ENCODE data around the gene NELL2.
"Not testable (repeated sequence)": the region's sequence is repeated elsewhere in the genome, so short reads cannot be mapped to it uniquely, and the experiment has no call there.

Gene NELL2

DNA sequence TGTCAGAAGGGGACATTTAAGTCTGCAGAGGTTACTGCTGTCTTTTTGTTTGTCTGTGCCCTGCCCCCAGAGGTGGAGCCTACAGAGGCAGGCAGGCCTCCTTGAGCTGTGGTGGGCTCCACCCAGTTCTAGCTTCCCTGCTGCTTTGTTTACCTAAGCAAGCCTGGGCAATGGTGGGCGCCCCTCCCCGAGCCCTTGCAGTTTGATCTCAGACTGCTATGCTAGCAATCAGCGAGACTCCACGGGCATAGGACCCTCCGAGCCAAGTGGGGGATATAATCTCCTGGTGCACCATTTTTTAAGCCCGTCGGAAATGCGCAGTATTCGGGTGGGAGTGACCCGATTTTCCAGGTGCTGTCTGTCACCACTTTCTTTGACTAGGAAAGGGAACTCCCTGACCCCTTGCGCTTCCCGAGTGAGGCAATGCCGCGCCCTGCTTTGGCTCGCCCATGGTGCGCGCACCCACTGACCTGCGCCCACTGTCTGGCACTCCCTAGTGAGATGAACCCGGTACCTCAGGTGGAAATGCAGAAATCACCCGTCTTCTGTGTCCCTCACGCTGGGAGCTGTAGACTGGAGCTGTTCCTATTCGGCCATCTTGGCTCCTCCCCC, 189.2 kb downstream of the NELL2 start:
- DNase-seq: not testable (repeated sequence)

DNA sequence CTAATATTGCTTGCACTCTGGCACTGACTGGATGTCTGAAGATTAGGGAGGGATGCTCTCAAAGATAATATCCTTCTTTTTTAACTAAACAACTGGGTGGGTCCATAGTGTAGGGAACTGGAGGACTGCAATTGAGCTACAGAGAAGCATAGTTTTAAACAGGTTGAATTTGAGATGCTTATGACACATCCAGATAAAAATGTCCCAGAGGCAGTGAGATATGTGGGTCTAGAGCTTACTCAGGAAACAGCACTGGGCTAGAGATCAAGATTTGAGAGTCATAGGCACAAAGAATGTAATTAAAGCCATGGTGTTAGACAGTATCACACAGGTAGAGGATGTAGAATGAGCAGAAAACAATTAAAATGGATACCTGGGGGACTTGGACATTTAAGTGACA, 198.4 kb downstream of the NELL2 start:
- no peak for DNase-seq

GRCh38 chr12:44674875-44675274, 201.2 kb downstream of the NELL2 start:
- DNase-seq: no peak

DNA sequence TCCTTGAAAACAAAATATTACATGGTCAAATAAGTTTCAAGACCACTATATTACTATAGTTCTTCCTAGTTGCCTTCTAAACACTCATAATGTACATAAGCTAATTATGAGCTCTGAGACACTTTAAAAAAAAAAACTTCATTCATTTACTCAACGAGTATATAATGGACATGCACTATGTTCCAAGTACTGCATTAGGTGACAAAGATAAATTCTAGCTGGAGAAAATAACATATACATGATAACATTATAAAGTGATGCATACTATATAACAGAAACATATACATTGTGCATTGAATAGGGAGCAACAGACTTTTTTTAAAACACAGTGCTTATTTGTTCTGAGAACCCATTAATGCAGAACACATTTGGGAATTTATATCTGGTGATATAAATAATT, 202.3 kb downstream of the NELL2 start:
- no peak for DNase-seq

DNA sequence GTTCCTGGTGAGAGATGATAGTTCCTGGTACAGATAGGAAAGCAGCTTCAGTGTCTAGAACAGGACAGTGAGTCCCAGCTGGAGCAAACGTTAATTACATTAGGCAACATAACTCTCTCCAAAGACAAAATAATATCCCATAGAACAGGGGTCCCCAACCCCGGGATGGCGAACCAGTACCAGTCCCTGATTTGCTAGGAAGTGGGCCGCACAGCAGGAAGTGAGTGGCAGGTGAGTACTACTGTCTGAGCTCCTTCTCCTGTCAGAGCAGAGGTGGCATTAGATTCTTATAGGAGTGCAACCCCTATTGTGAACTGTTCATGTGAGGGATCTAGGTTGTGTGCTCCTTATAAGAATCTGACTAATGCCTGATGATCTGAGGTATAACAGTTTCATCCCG, 204.1 kb downstream of the NELL2 start:
- DNase-seq: no peak

GRCh38 chr12:44668443-44668842, 207.7 kb downstream of the NELL2 start:
- DNase-seq: no peak

DNA sequence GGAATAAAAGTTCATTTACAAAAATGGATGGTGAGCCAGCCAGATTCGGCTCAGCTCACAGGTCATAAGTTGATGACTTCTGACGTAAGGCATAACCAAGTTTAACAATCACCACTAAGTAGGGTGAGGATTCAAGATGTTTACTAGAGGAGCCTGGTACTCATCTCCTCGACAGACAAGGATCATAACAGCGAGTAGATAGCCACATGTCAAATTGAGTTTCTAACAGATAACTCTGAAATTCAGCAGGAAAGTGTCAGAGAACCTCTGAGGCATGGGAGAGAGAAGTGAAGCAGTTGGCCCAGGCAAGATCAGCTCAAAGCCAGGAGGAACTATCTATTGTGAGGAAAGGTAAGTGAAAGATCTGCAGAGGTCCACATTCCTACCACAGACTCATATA, 208.7 kb downstream of the NELL2 start:
- DNase-seq: no peak

DNA sequence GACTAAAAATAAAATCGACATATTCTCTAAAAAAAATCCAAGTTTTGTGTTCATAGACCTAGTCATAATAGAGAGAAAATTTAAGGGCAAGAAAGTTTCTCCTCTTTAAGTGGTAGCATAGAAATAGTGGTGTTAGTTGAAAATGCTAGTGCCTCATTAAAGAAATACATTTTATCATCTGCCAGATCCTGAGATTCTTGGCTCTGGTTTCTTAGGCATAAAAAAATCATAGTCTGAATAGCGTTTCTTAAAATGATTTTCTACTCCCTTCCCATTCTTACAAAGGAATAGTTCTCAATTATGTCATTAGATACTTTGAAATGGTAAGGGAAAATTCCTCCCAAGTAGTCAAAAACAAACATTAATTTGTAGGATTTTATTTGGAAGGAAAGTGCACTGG, 212.8 kb downstream of the NELL2 start:
- no peak for DNase-seq

- DNase-seq: no peak
Observed at GRCh38 chr12:44655846-44656245, 220.3 kb downstream of the NELL2 start.

GRCh38 chr12:44654646-44655639, 221.2 kb downstream of the NELL2 start:
- no peak for DNase-seq

- DNase-seq: no peak
Observed at GRCh38 chr12:44653861-44654527, 222.1 kb downstream of the NELL2 start.

- no peak for DNase-seq
Observed at GRCh38 chr12:44649693-44650092, 226.4 kb downstream of the NELL2 start.

GRCh38 chr12:44647917-44648690, 228.0 kb downstream of the NELL2 start:
- no peak for DNase-seq

DNA sequence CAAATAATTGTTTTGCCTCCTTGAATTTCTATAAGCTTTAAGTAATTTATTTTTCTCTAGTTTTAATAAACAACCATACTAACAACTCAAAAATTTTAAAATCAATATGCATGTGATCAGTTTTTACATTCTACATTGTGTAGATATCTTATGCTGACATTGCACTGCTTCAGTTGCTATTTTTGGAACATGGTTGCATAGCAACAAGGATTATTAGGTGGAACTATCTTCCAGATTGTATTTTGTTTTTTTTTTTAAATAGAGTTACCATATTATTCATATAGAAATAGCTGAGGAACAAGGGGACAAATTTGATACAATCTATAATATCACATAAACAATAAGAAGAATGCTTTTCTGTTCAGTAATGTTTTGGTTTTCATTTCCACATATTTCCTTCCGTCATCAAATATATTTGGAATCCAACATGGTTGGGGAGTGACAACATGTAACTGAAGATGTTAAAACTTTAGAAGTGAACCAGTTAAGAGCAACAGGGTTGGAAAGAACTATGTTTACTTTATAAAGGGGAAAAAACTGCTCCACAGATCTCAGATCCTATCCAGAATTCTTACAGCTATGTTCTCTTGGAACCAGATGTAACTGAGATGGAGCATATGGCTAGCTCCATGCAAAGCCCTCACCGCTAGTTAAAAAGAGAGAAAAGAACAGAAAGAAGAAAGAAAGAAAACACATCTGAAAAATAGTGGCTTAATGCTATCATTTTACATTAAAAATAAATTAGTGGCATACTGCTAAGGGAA, 235.5 kb downstream of the NELL2 start:
- DNase-seq: no peak

DNA sequence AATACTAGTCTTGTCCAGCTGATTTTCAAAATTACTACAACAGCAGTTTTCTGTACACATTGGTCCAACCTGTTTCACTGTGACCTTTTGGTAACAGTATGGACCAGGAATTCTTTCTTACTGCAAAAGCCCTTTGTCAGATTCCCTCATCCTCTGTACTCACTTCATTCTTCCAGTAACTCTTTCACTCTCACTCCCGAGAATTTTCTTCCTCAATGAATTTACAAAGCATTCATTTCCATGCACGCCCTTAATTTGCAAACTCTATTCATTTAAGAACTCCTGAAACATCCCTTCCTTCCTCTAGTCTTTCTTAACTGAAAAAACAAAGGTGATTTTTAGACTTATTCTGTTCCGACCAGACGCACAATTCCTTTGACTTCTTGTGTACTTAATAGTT, 238.2 kb downstream of the NELL2 start:
- no peak for DNase-seq

DNA sequence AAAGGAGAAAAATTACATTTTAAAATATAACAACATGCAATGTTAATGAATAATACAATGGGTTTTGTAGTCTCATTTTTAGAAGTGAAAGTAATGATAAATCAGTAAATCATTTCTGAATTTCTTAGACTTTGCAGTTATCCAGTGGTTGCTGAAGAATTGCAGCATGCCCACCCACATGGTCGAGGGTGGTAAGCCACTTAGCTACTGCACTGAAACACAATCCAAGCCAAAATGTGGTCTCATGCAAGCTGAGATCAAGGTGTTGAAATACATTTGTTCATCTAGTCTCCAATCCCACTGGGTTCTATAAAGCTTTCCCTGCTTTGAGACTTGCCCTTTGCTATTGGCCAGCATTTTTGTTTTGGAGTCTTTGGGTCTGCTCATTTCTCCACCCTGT, 247.9 kb downstream of the NELL2 start:
- DNase-seq: no peak

GRCh38 chr12:44627387-44628166, 248.5 kb downstream of the NELL2 start:
- no peak for DNase-seq

DNA sequence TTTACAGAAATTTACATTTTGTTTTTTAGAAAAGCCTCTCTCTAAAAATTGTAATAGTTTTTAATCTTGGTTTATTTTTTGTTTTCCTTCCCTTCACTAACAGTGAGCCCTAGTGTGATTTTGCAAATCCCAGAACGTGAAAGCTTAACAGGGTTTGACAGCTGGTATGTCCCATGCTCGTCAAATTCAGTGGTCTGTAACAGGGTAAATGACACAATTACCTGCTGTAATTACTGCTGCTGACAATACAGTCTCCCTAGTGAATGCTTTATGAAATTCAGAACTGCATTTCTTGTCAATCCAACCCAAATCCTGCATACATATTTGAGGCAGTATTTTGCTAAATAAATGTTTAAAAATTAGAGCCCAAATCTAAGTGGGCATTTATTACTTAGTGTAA, 249.2 kb downstream of the NELL2 start:
- DNase-seq: no peak

DNA sequence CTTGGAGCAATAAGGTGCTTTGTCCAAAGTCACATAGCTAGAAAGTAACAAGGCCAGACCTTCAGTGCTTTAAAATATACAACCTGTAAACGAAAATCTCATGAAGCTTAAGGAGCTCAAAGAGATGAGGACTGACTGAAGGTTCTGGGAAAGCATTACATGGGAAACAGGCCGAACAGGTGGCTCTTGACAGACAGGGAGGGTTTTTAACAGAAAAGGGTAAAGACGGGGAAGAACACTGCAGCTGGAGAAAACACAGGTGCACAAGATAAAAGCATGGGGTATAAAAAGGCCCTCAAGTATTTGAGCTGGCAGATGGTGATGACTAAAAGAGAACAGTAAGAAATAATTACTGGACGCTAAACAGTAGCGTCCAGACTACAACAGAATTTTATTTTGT, 257.2 kb downstream of the NELL2 start:
- DNase-seq: no peak

GRCh38 chr12:44616402-44616801, 259.7 kb downstream of the NELL2 start:
- DNase-seq: no peak

- no peak for DNase-seq
Observed at GRCh38 chr12:44611538-44611937, 264.6 kb downstream of the NELL2 start.
